HG03558 (cell line): ENCODE data around the gene NIPAL1.

ENCODE experiments used
- ATAC-seq: cut with Tn5 transposase; IDR thresholded peaks from one replicate; pipeline ENCODE4 v1.9.1; 2021; ENCODE audit warnings: moderate number of reproducible peaks; ENCODE audit not compliant: unreplicated experiment; ENCODE audit errors: extremely low read depth

NIPAL1 gene

GRCh38 chr4:48058617-48059530 lies 42.3 kb downstream of the NIPAL1 start:
- no peak for ATAC-seq

GRCh38 chr4:48064349-48064748 lies 47.8 kb downstream of the NIPAL1 start:
- ATAC-seq = no peak

GRCh38 chr4:48065587-48066052 lies 49.0 kb downstream of the NIPAL1 start:
- ATAC-seq = peak; percentile 53

GRCh38 chr4:48067536-48067935 lies 51.0 kb downstream of the NIPAL1 start:
- no peak for ATAC-seq

GRCh38 chr4:48068182-48068581 lies 51.6 kb downstream of the NIPAL1 start:
- ATAC-seq = no peak

DNA sequence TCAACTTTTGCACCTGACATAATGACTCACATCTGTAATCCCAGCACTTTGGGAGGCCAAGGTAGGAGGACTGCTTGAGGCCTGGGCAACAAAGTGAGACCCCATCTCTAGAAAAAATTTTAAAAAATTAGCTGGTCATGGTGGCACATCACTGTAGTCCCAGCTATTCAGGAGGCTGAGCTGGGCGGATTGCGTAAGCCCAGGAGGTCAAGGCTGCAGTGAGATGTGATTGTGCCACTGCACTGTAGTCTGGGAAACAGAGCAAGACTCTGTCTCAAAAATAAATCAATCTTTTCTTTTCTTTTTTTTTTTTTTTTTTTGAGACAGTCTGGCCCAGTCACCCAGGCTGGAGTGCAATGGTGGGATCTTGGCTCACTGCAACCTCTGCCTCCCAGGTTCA lies 52.5 kb downstream of the NIPAL1 start:
- ATAC-seq = no peak

DNA sequence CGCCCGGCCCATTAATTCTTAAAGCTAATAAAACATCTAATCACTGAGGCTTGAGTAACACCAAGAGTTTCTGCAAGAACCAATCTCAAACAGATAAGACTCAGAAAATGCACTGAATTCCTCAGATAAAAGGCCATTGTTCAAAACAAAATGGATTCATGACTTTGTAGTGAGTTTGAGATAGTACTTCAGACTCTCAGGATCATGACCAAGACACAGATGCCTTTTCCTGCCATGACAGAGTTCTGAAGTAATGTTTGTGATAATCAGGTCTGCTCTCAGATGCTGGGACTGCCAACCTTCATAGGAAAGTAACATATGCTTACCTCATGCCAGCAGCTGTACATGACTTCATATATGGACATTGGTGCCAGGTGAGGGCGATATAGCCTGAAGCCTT lies 54.6 kb downstream of the NIPAL1 start:
- no peak for ATAC-seq

DNA sequence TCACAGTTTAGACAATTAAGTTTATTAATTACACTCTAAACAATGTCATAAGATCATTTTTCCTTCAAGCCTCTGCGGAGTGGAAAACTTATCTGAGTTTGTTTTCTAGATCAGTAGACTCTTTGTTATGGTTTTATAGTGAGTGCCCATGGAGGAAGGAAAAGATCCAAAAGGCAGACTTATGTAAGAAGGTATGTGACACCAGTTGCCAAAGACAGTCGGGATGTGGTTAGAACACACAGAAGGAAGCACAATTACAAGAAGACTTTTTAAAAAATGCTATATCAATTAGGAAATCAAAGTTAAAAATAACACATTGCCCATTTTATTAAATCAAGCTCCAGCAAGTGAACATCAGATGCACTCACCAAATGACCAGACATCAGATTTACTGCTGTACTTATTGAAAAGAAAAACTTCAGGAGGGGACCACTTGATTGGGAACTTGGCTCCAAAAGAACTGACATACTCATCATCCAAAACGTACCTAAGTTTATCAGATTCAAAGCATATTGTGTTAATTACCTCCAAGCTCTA lies 57.1 kb downstream of the NIPAL1 start:
- no peak for ATAC-seq

DNA sequence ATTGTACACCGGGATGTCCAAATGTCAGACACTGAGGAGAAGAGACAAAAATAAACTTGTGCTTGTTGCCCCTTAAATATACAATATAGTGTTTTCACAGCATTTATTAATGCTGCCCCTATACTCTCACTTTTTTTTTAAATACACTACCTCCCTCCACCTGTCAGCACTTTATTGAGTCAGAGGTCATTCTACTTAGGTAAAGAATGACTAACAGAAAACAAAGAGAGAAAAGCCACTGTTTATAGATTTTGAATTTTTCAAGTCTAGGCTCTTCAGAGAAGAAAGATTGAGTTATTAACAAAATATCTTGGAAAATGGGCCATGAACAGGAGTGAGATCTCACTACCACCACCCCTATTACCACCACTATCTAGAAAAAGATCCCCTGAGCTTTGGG lies 58.1 kb downstream of the NIPAL1 start:
- ATAC-seq = no peak

GRCh38 chr4:48078425-48078824 lies 61.9 kb downstream of the NIPAL1 start:
- no peak for ATAC-seq

DNA sequence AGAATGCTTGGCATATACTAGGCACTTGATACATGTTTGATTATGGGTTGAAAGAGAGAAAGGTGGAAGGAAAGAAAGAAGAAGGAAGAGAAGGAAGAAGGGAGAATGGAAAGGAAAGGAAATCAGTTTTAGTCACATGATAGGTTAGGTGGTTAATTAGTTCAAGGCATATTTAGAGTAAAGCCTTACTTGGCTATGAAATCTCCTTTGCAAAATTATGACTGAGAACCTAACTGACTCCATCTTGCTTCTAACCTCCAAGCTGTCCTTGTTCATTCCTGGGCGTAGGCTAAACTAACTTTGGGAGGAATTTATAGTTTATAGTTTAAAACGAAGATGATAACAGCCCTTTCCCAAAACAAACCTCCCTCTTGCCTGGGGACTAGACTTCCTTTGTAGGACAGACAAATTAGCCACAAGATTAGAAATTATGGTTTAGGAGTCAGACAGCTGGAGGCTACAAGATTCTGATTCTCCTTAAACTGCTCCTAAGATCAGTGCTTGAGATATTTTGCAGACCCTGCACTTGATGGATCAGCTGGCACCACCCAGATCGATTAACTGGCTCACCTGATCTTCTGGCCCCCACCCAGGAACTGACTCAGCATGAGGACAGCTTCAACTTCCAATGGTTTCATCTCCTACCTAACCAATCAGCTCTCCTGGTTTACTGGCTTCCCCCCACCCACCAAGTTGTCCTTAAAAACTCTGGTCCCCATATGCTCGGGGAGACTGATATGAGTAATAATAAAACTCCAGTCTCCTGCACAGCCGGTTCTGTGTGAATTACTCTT lies 62.5 kb downstream of the NIPAL1 start:
- ATAC-seq = no peak

GRCh38 chr4:48079972-48080391 lies 63.4 kb downstream of the NIPAL1 start:
- ATAC-seq = no peak

- ATAC-seq = no peak
These were observed 64.6 kb downstream of the NIPAL1 start for GRCh38 chr4:48081196-48081595.

DNA sequence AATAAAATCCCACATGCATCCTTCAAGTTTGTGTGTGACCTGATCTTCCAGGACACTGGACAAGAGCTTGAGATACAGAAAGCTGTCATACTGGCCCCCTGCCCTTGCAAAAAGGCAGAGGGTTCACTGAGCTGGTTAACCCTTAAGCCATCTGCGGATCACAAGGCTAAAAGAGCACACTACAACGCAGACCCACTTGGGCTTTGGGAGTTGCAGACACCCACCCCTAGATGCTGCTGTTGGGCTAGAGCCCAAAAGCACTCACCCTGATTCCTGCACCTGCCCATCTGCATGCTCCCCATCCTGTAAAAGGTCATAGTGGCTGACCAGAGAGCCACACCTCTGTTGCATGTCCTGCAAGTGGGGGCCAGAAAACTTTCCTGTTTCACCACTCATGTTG lies 66.4 kb downstream of the NIPAL1 start:
- no peak for ATAC-seq

GRCh38 chr4:48085821-48086589 lies 69.4 kb downstream of the NIPAL1 start:
- no peak for ATAC-seq
